ENCODE data around the gene NEGR1.

GRCh38 chr1:71565831-71566230 lies 716.5 kb downstream of the NEGR1 start:
- TF ChIP-seq ATF3 (CRISPR knock-in tag; conservative IDR thresholded peaks at IDR 0.05) (no peak), ZNF263 (CRISPR knock-in tag; IDR thresholded peaks at IDR 0.05; ENCODE audit: low read depth) (no peak), ZNF512 (CRISPR knock-in tag; IDR thresholded peaks at IDR 0.05; ENCODE audit: borderline replicate concordance) (no peak), NR2C2 (CRISPR knock-in tag; IDR thresholded peaks at IDR 0.05) (no peak), CTCF (IDR thresholded peaks at IDR 0.05) (no peak), PRDM15 (CRISPR knock-in tag; IDR thresholded peaks at IDR 0.05) (no peak), MYBL2 (CRISPR knock-in tag; IDR thresholded peaks at IDR 0.05) (no peak), CREM (CRISPR knock-in tag; IDR thresholded peaks at IDR 0.05) (no peak), ZNF423 (CRISPR knock-in tag; IDR thresholded peaks at IDR 0.05) (no peak), KAT7 (CRISPR knock-in tag; IDR thresholded peaks at IDR 0.05; ENCODE audit: borderline replicate concordance) (no peak), RELA (CRISPR knock-in tag; IDR thresholded peaks at IDR 0.05; ENCODE audit: borderline replicate concordance) (no peak), USF1 (CRISPR knock-in tag; IDR thresholded peaks at IDR 0.05) (no peak), ZNF281 (CRISPR knock-in tag; IDR thresholded peaks at IDR 0.05) (no peak), FOXP4 (CRISPR knock-in tag; IDR thresholded peaks at IDR 0.05) (no peak)
